Measurements from ENCODE around the gene TNFRSF1B.

- no peak for TF ChIP-seq POLR2AphosphoS5 (IDR thresholded peaks at IDR 0.05)
- TF ChIP-seq CTCF (IDR thresholded peaks at IDR 0.05), result no peak
Observed at GRCh38 chr1:12151465-12151864, 15.3 kb upstream of the TNFRSF1B start.
